H9 (cell line): ENCODE results near the gene PNPLA2. TPM values are rescaled to one million over a fixed set of nuclear protein-coding genes. Genes with fewer than 3 reads are reported as not detected.

Source experiments
- DNase-seq: peaks from one replicate; pipeline ENCODE4 v3.0.0-alpha.2; 2017
- H2AFZ ChIP-seq: one replicate; pipeline ENCODE4 v1.6.1; 2013; ENCODE audit warnings: mild to moderate bottlenecking, low read length, control low read depth, moderate library complexity
- H2AK5ac ChIP-seq: 2 replicates; pipeline ENCODE4 v1.6.1; 2013; ENCODE audit warnings: low read length, control low read depth, mixed read lengths; ENCODE audit not compliant: insufficient read length
- H2BK120ac ChIP-seq: one replicate; pipeline ENCODE4 v1.6.1; 2013; ENCODE audit warnings: low read depth, mild to moderate bottlenecking, low read length, control low read depth, inconsistent platforms; ENCODE audit not compliant: poor library complexity, severe bottlenecking
- H2BK12ac ChIP-seq: 2 replicates; pipeline ENCODE4 v1.6.1; 2013; ENCODE audit warnings: low read length, control low read depth, mixed read lengths, low read depth; ENCODE audit not compliant: insufficient read length
- H2BK15ac ChIP-seq: 2 replicates; pipeline ENCODE4 v1.6.1; 2013; ENCODE audit warnings: low read depth, low read length, control low read depth
- H2BK20ac ChIP-seq: one replicate; pipeline ENCODE4 v1.6.1; 2013; ENCODE audit warnings: low read depth, mild to moderate bottlenecking, low read length, control low read depth, inconsistent platforms; ENCODE audit not compliant: poor library complexity, severe bottlenecking
- H2BK5ac ChIP-seq: 2 replicates; pipeline ENCODE4 v1.6.1; 2013; ENCODE audit warnings: low read length, control low read depth, mixed read lengths; ENCODE audit not compliant: insufficient read length
- H3K14ac ChIP-seq: 2 replicates; pipeline ENCODE4 v1.6.1; 2013; ENCODE audit warnings: low read length, control low read depth; ENCODE audit not compliant: insufficient read depth
- H3K18ac ChIP-seq: 2 replicates; pipeline ENCODE4 v1.6.1; 2013; ENCODE audit warnings: low read depth, mild to moderate bottlenecking, mixed read lengths, low read length, control low read depth; ENCODE audit not compliant: insufficient read length
- H3K23ac ChIP-seq: 2 replicates; pipeline ENCODE4 v1.6.1; 2013; ENCODE audit warnings: low read length, control low read depth, mixed read lengths, low read depth; ENCODE audit not compliant: insufficient read length
- H3K23me2 ChIP-seq: 2 replicates; pipeline ENCODE4 v1.6.1; 2013; ENCODE audit warnings: low read depth, mild to moderate bottlenecking, mixed read lengths, low read length, control low read depth; ENCODE audit not compliant: insufficient read length, poor library complexity, severe bottlenecking
- H3K27ac ChIP-seq: 2 replicates; pipeline ENCODE4 v1.5.1; 2013; ENCODE audit warnings: low read length, control low read depth, mixed read lengths, low read depth; ENCODE audit not compliant: insufficient read length
- H3K27me3 ChIP-seq: 2 replicates; pipeline ENCODE4 v1.6.1; 2013; ENCODE audit warnings: low read length, control low read depth, inconsistent platforms; ENCODE audit not compliant: insufficient read depth
- H3K4ac ChIP-seq: 2 replicates; pipeline ENCODE4 v1.6.1; 2013; ENCODE audit warnings: low read depth, mild to moderate bottlenecking, control low read depth, inconsistent platforms, low read length, moderate library complexity
- H3K4me1 ChIP-seq: 2 replicates; pipeline ENCODE4 v1.6.1; 2013; ENCODE audit warnings: low read length, control low read depth, inconsistent platforms; ENCODE audit not compliant: insufficient read depth
- H3K4me2 ChIP-seq: 2 replicates; pipeline ENCODE4 v1.6.1; 2013; ENCODE audit warnings: low read length, control low read depth, mixed read lengths; ENCODE audit not compliant: insufficient read length, insufficient read depth
- H3K56ac ChIP-seq: 2 replicates; pipeline ENCODE4 v1.6.1; 2013; ENCODE audit warnings: low read depth, mild to moderate bottlenecking, mixed read lengths, low read length, control low read depth; ENCODE audit not compliant: insufficient read length
- H3K79me1 ChIP-seq: 2 replicates; pipeline ENCODE4 v1.6.1; 2013; ENCODE audit warnings: low read depth, mild to moderate bottlenecking, moderate library complexity, low read length, control low read depth, inconsistent platforms; ENCODE audit not compliant: insufficient read depth, poor library complexity, severe bottlenecking
- H3K79me2 ChIP-seq: 2 replicates; pipeline ENCODE4 v1.6.1; 2013; ENCODE audit warnings: low read length, control low read depth, inconsistent platforms; ENCODE audit not compliant: insufficient read depth
- H3K9ac ChIP-seq: 2 replicates; pipeline ENCODE4 v1.6.1; 2013; ENCODE audit warnings: low read length, control low read depth, mixed read lengths; ENCODE audit not compliant: insufficient read length; ENCODE audit errors: extremely low read depth
- H3K9me3 ChIP-seq: one replicate; pipeline ENCODE4 v1.6.1; 2013; ENCODE audit warnings: low read depth, low read length, inconsistent platforms; ENCODE audit not compliant: control insufficient read depth
- H3T11ph ChIP-seq: one replicate; pipeline ENCODE4 v1.6.1; 2013; ENCODE audit warnings: mild to moderate bottlenecking, low read length, control low read depth, inconsistent platforms
- H4K20me1 ChIP-seq: one replicate; pipeline ENCODE4 v1.6.1; 2013; ENCODE audit not compliant: control insufficient read depth, insufficient read length, insufficient read depth
- H4K5ac ChIP-seq: 2 replicates; pipeline ENCODE4 v1.6.1; 2013; ENCODE audit warnings: low read depth, mild to moderate bottlenecking, mixed read lengths, low read length, control low read depth; ENCODE audit not compliant: insufficient read length
- H4K8ac ChIP-seq: replicated peaks from 2 replicates; pipeline ENCODE4 v1.6.1; 2013; ENCODE audit warnings: low read length, control low read depth, mixed read lengths, low read depth; ENCODE audit not compliant: insufficient read length
- H4K91ac ChIP-seq: 2 replicates; pipeline ENCODE4 v1.6.1; 2013; ENCODE audit warnings: low read depth, mild to moderate bottlenecking, moderate library complexity, mixed read lengths, low read length, control low read depth; ENCODE audit not compliant: insufficient read length
- H3K27ac Mint-ChIP-seq, 3 experiments: 2 replicates in 2 of 3; 3 replicates in 1 of 3; pipeline ENCODE4 v1.8.0; 2020 to 2021; ENCODE audit warnings: mixed read lengths in 3 of 3, mild to moderate bottlenecking in 1 of 3, moderate library complexity in 1 of 3
- H3K27me3 Mint-ChIP-seq: 2 replicates; pipeline ENCODE4 v1.8.0; 2021; ENCODE audit warnings: low read depth, mild to moderate bottlenecking, moderate library complexity, mixed read lengths
- H3K36me3 Mint-ChIP-seq, 3 experiments: 2 replicates in 2 of 3; 3 replicates in 1 of 3; pipeline ENCODE4 v1.8.0; 2020 to 2021; ENCODE audit warnings: low read depth in 3 of 3, mixed read lengths in 3 of 3; ENCODE audit not compliant: insufficient read depth in 1 of 3
- H3K4me1 Mint-ChIP-seq, 2 experiments: 2 replicates each; pipeline ENCODE4 v1.8.0; 2020; ENCODE audit warnings: mixed read lengths in 2 of 2
- H3K4me3 Mint-ChIP-seq, 2 experiments: 2 replicates in 1 of 2; 3 replicates in 1 of 2; pipeline ENCODE4 v1.8.0; 2020 to 2021; ENCODE audit warnings: mild to moderate bottlenecking in 2 of 2, mixed read lengths in 2 of 2, moderate library complexity in 1 of 2
- H3K9me3 Mint-ChIP-seq, 2 experiments: 2 replicates in 1 of 2; 3 replicates in 1 of 2; pipeline ENCODE4 v1.8.0; 2020; ENCODE audit warnings: mild to moderate bottlenecking in 2 of 2, mixed read lengths in 2 of 2, moderate library complexity in 1 of 2
- CTCF ChIP-seq: fragments of 200-600 bp; sonication (generic); conservative IDR thresholded peaks from 3 replicates; pipeline ENCODE4 v1.8.0; 2021; ENCODE audit warnings: antibody characterized with exemption, mild to moderate bottlenecking
- WGBS: extraction: QIAGEN DNeasy Blood & Tissue Kit; methylation state at CpG from one replicate; pipeline ENCODE4 v1.1.7; 2013; ENCODE audit warnings: missing lambda C conversion rate, low lambda C conversion rate, mixed read lengths; ENCODE audit not compliant: insufficient read length; ENCODE audit errors: extremely low coverage; 5-methylcytosine and 5-hydroxymethylcytosine counted together
- total RNA-seq: library from RNA; stranded (reverse); gene quantifications from 2 replicates; pipeline ENCODE4 v1.2.1, GENCODE V29; 2021

PNPLA2 gene
- total RNA-seq, 1 experiment from 2014 or later = 67.3 TPM

GRCh38 chr11:824292-824880, 5.7 kb downstream of the PNPLA2 start:
- H2BK15ac ChIP-seq = no peak overlapping the region
- no peak overlapping the region for H3K27ac ChIP-seq
- no peaks in the 10 kb centered on the region for H4K20me1 ChIP-seq
- no peak overlapping the region for H3K4me2 ChIP-seq
- no peaks in the 10 kb centered on the region; the same call in 1 of the 2 replicates for H3K27me3 ChIP-seq
- Mint-ChIP-seq H3K9me3 (no peaks in the 10 kb centered on the region; a peak in 1 of 5 replicates), H3K4me1 (peaks cover 20 to 31% of the 10 kb centered on the region in 2 experiments), H3K4me3 (no peak overlapping the region), H3K27me3 (peaks cover 18% of the 10 kb centered on the region), H3K36me3 (peaks cover 0 to 26% (median 13%) of the 10 kb centered on the region in 3 experiments), H3K27ac (no peak overlapping the region)
- no peak for DNase-seq
- TF ChIP-seq CTCF = no peak
- no peaks in the 10 kb centered on the region for H3K79me2 ChIP-seq
- H3K4ac ChIP-seq = no peak overlapping the region
- no peak overlapping the region for H2AK5ac ChIP-seq
- no peak overlapping the region for H3K9ac ChIP-seq
- no peak overlapping the region for H2BK20ac ChIP-seq
- no peak overlapping the region for H2BK120ac ChIP-seq
- H3K18ac ChIP-seq = no peak overlapping the region
- H3K23ac ChIP-seq = no peak overlapping the region
- no peak overlapping the region for H4K8ac ChIP-seq
- no peak overlapping the region for H4K91ac ChIP-seq
- WGBS = no CpG with 5 or more reads among the region's 59 CpGs
- H3K14ac ChIP-seq = no peak overlapping the region
- no peak overlapping the region for H3T11ph ChIP-seq
- no peak overlapping the region for H2BK5ac ChIP-seq
- H2AFZ ChIP-seq = no peak overlapping the region
- no peaks in the 10 kb centered on the region for H3K9me3 ChIP-seq
- H4K5ac ChIP-seq = no peak overlapping the region
- no peaks in the 10 kb centered on the region; the same call in 1 of the 2 replicates for H3K4me1 ChIP-seq
- H3K56ac ChIP-seq = no peak overlapping the region
- peaks cover 16% of the 10 kb centered on the region for H3K23me2 ChIP-seq
- H3K79me1 ChIP-seq = no peaks in the 10 kb centered on the region
- no peak overlapping the region for H2BK12ac ChIP-seq
